ENCODE data around the gene DEFB129. TPM values are rescaled to one million over a fixed set of nuclear protein-coding genes. Genes with fewer than 3 reads are reported as not detected.
A peak's percentile ranks its signal among the peaks of the same experiment; 100 is the strongest.
"Not testable (repeated sequence)": the region's sequence is repeated elsewhere in the genome, so short reads cannot be mapped to it uniquely, and the experiment has no call there.

The DEFB129 gene
- total RNA-seq, 8 experiments from 2014 or later, result not detected

DNA sequence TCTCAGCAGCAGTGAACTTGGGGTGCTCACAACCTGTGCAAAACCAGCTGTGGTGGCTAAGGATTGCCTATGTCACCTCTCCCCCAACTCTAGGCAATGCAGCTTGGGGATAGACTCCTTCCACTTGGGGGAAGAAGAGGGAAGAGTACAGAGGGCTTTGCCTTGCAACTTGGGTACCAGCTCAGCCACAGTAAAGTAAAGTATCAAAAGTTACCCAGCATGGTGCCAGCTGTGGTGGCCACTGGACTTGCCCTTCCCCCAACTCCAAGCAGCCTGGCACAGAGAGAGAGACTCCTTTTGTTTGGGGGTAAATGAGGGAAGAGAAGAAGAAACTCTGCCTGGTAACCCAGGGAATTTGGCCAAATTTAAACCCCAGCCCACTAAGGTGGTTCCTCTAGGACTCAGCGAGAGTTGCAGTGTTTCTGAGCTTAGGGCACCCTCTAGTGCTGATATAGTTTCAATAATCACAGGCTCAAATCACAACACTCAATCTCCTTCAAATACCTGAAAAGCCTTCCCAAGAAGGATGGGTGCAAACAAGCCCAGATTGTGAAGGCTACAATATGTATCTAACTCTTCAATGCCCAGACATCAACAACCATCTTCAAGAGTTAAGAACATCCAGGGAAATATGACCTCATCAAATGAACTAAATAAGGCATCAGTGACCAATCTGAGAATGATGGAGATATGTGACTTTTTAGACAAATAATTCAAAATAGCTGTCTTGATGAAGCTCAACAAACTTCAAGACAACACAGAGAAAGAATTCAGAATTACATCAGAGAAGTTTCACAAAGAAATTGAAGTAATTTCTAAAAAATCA lies 7.6 kb upstream of the DEFB129 start:
- ATAC-seq (replicated peaks in 6 of 8), result peak in 3 of 8 experiments; percentile 70 to 79 (median 71)
- no peaks in the 10 kb centered on the region for H3K4me1 ChIP-seq (replicated peaks in 1 of 2)
- H3K4me3 ChIP-seq, result no peak overlapping the region
- 0 to 20% (median 0%) methylated on average over 1 of the region's 1 CpG; no CpG with 5 or more reads in 2 of the 10 experiments for WGBS, 10 experiments
- in situ Hi-C loops (cut with MboI; ENCODE audit: low pct_unique_long_range_greater_than_20kb in 2 of 9, low sequenced_read_pairs in 9 of 9, unreplicated experiment in 9 of 9), result no loop called here
- H3K27ac ChIP-seq, result no peak overlapping the region

DNA sequence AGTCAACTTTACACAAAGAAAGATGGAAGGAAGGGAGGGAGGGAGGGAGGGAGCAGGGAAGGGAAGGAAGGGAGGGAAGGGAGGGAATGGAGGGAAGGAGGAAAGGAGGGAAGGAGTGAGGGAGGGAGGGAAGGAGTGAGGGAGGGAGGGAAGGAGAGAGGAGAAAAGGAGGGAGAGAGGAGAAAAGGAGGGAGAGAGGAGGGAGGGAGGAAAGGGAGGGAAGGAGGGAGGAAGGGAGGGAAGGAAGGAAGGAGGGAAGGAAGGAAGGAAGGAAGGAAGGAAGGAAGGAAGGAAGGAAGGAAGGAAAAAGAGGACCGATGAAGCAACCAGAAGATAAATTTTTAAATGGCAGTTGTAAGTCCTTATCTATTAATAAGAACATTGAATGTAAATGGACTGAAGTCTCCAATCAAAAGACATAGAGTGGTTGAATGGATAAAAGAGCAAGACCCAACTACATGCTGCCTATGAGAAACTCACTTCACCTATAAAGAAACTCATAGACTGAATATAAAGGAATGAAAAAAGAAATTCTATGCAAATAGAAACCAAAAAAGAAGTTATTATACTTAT lies 5.7 kb upstream of the DEFB129 start:
- no peak overlapping the region for H3K4me3 ChIP-seq
- in situ Hi-C loops (cut with MboI; ENCODE audit: low pct_unique_long_range_greater_than_20kb in 2 of 9, low sequenced_read_pairs in 9 of 9, unreplicated experiment in 9 of 9), result no loop called here
- WGBS, 10 experiments, result 0 to 67% (median 27%) methylated on average over 1 of the region's 1 CpG; no CpG with 5 or more reads in 6 of the 10 experiments
- ATAC-seq (replicated peaks in 6 of 8), result no peak
- no peaks in the 10 kb centered on the region for H3K4me1 ChIP-seq (replicated peaks in 1 of 2)
- H3K27ac ChIP-seq, result no peak overlapping the region

DNA sequence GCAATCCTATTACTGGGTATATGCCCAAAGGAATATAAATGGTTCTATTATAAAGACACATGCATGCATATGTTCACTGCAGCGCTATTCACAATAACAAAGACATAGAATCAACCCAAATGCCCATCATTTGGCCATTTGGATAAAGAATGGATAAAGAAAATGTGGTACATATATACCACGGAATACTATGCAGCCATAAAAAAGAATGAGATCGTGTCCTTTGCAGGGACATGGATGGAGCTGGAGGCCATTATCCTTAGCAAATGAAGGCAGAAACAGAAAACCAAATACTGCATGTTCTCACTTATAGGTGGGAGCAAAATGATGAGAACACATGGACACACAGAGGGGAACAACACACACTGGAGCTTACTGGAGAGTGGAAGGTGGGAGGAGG lies 1.2 kb upstream of the DEFB129 start:
- ATAC-seq (replicated peaks in 6 of 8); H3K27ac ChIP-seq; in situ Hi-C loops (cut with MboI; ENCODE audit: low pct_unique_long_range_greater_than_20kb in 2 of 9, low sequenced_read_pairs in 9 of 9, unreplicated experiment in 9 of 9); H3K4me1 ChIP-seq (replicated peaks in 1 of 2); H3K4me3 ChIP-seq: not testable (repeated sequence)
- WGBS, 10 experiments, result 25 to 78% (median 55%) methylated on average over 2 to 3 of the region's 3 CpGs; no CpG with 5 or more reads in 1 of the 10 experiments

DNA sequence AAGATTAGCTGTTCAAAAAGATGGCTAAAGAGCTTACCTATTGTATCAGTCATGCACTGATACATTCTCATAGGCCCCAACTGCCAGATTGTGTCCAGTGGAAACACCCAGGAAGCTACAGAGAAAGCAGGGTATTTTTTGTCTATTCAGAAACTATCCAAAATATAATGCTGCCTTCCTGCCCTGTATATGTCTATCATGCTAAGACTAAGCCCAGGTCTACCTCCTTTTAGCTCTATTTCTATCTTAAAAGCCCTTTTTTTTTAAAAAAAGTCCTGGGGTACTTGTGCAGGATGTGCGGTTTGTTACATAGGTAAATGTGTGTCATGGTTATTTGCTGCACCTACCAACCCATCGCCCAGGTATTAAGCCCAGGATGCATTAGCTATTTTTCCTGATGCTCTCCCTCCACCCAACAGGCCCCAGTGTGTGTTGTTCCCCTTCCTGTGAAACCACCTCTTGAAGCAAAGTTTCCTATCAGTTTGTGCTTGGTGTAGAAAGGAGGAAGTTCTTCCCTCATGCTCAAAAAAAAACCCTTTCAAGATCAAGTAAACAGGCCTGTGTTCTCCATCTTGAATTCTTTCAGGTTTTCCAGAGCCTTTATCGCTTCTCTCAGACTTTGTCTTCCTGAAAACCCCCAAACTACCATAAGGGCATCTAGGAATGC lies 514 bp downstream of the DEFB129 start:
- Histone ChIP-seq H3K4me3 (no peak overlapping the region), H3K27ac (no peak overlapping the region), H3K4me1 (replicated peaks in 1 of 2) (no peaks in the 10 kb centered on the region)
- ATAC-seq (replicated peaks in 6 of 8), result no peak
- in situ Hi-C loops (cut with MboI; ENCODE audit: low pct_unique_long_range_greater_than_20kb in 2 of 9, low sequenced_read_pairs in 9 of 9, unreplicated experiment in 9 of 9), result no loop called here
- WGBS, 10 experiments, result 0 to 70% (median 30%) methylated on average over 1 to 3 of the region's 3 CpGs; no CpG with 5 or more reads in 2 of the 10 experiments

DNA sequence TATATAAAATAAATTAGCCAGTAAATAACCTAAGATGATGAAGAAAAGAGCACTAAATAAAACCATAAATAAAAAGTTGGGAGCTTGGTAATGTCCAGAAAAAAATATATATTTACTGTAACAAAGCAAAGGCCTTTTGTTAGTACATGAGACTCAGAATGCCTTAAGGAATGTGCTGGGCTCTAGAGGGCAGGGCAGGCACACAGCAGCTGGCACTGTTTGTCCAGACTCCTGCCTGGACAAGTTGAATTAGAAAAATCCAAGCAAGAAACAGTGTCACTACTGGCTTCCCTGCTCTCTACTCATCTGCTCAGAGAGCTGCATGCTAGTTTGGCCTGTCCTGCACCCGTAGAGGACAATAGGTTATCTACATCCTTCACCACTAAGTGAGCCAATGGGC lies 8.8 kb downstream of the DEFB129 start:
- ATAC-seq (replicated peaks in 6 of 8), result peak in 7 of 8 experiments; percentile 35 to 93 (median 60)

DNA sequence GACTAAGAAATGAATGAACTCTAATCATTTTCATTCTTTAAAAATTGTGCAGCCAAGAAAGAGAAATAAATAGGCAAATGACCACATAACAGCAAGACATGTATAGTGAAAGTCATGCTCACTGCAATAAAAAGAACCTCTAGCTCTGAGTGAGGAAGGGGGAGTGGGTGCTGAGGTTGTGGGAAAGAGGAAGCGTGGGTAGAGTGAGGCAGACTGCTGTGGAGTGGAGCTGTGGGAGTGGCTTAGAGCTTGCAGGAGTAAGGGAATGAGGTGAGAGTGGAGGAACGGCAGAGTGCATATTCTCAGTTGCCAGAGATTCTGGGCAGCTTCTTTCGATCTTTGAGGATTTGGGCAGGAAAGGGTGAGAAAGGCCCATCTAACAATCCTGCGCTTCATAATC lies 10.4 kb downstream of the DEFB129 start:
- in situ Hi-C loops (cut with MboI; ENCODE audit: low pct_unique_long_range_greater_than_20kb in 2 of 9, low sequenced_read_pairs in 9 of 9, unreplicated experiment in 9 of 9), result no loop called here
- ATAC-seq (replicated peaks in 6 of 8), result no peak
- H3K4me3 ChIP-seq, result no peak overlapping the region
- H3K27ac ChIP-seq, result no peak overlapping the region
- 28 to 100% (median 53%) methylated on average over 1 to 4 of the region's 4 CpGs; no CpG with 5 or more reads in 2 of the 10 experiments for WGBS, 10 experiments
- H3K4me1 ChIP-seq (replicated peaks in 1 of 2), result no peaks in the 10 kb centered on the region

More for the DNA sequence above, 8.8 kb downstream of the DEFB129 start:
- Histone ChIP-seq H3K4me3 (no peak overlapping the region), H3K4me1 (replicated peaks in 1 of 2) (no peaks in the 10 kb centered on the region), H3K27ac (no peak overlapping the region)
- WGBS, 10 experiments, result 0 to 33% (median 20%) methylated on average over 1 of the region's 1 CpG; no CpG with 5 or more reads in 7 of the 10 experiments
- in situ Hi-C loops (cut with MboI; ENCODE audit: low pct_unique_long_range_greater_than_20kb in 2 of 9, low sequenced_read_pairs in 9 of 9, unreplicated experiment in 9 of 9), result no loop called here

DNA sequence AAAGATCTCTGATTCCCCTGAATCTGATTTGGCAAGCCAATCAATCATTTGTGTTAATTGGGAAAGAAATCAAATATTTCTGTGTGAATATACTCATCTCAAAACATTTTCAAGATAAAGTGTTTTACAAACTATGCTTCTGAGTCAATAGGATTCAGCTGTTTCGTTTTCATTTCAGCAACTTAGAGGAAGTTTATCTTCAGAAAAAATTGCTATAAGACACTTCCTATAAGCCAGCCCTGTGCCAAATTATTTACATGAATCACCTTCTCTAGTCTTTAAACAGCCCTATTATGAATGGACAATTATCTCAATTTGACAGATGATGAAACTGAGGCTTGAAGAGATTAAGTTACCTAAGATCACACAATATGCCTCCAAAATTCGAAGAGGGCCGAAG lies 10.9 kb downstream of the DEFB129 start:
- ATAC-seq (replicated peaks in 6 of 8), result no peak
- H3K4me1 ChIP-seq (replicated peaks in 1 of 2), result no peaks in the 10 kb centered on the region
- H3K4me3 ChIP-seq, result no peak overlapping the region
- no peak overlapping the region for H3K27ac ChIP-seq
- WGBS, 10 experiments, result 0 to 74% (median 49%) methylated on average over 1 to 3 of the region's 3 CpGs; no CpG with 5 or more reads in 3 of the 10 experiments
- in situ Hi-C loops (cut with MboI; ENCODE audit: low pct_unique_long_range_greater_than_20kb in 2 of 9, low sequenced_read_pairs in 9 of 9, unreplicated experiment in 9 of 9), result no loop called here

DNA sequence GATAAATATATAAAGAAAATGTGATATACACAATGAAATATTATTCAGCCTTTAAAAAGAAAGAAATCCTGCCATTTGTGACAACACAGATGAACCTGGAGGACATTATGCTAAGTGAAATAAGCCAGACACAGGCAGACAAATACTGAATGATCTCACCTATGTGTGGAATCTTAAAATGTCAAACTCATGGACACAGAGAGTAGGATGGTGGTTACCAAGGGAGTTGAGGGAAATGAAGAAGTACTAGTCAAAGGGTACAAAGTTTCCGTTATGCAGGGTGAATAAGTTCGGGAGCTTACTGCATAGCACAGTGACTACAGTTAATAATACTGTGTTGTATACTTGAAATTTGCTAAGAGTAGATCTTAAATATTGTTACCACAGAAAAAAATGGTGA lies 15.8 kb downstream of the DEFB129 start:
- Histone ChIP-seq H3K4me1 (replicated peaks in 1 of 2) (no peaks in the 10 kb centered on the region), H3K27ac (no peak overlapping the region), H3K4me3 (no peak overlapping the region)
- WGBS, 10 experiments, result 22 to 83% (median 70%) methylated on average over 1 to 2 of the region's 2 CpGs; no CpG with 5 or more reads in 1 of the 10 experiments
- in situ Hi-C loops (cut with MboI; ENCODE audit: low pct_unique_long_range_greater_than_20kb in 2 of 9, low sequenced_read_pairs in 9 of 9, unreplicated experiment in 9 of 9), result no loop called here
- no peak for ATAC-seq (replicated peaks in 6 of 8)

DNA sequence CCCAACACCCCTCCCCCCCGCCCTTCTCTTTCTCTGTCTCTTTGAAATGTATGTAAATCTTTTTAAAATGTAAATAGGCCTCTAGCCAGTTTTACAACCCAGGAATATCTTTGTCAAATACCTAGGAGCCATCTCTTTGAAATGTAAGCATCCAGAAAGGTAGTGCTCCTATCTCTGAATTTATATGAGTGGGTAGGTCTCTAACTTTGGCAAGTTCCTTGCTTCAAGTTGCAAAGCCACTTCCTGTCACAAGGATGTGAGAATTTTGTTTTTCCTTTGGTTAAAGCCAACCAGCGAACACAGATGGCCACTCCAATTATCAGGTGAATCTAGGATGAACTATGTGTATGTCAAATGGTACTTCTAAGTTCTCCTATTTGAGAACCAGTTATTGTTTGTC lies 24.3 kb downstream of the DEFB129 start:
- ATAC-seq (replicated peaks in 6 of 8), result no peak
- in situ Hi-C loops (cut with MboI; ENCODE audit: low pct_unique_long_range_greater_than_20kb in 2 of 9, low sequenced_read_pairs in 9 of 9, unreplicated experiment in 9 of 9), result no loop called here

DNA sequence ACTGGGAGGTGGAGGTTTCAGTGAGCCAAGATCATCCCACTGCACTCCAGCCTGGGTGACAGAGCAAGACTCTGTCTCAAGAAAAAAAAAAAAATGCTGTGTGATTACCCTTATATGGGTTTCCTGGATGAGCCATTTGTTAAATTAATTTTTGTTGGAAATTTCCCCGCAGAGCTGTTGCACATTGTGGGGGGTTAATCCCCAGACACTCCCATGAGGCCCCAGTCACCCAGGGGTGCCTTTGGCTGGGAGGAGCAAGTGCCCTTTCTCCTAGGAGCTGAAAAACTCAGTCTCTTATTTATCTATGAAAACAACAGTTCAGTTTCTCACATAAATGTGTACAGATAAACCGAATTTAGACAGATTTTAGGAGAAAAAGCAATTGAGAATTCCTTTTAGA lies 25.7 kb downstream of the DEFB129 start:
- ATAC-seq (replicated peaks in 6 of 8), result no peak
- Histone ChIP-seq H3K4me1 (replicated peaks in 1 of 2) (no peaks in the 10 kb centered on the region), H3K4me3 (no peak overlapping the region), H3K27ac (no peak overlapping the region)
- in situ Hi-C loops (cut with MboI; ENCODE audit: low pct_unique_long_range_greater_than_20kb in 2 of 9, low sequenced_read_pairs in 9 of 9, unreplicated experiment in 9 of 9), result no loop called here
- WGBS, 10 experiments, result 24 to 86% (median 63%) methylated on average over 1 to 2 of the region's 2 CpGs; no CpG with 5 or more reads in 3 of the 10 experiments

More for the DNA sequence above, 24.3 kb downstream of the DEFB129 start:
- H3K4me1 ChIP-seq (replicated peaks in 1 of 2), result no peaks in the 10 kb centered on the region
- WGBS, 10 experiments, result 0 to 40% (median 14%) methylated on average over 1 to 2 of the region's 2 CpGs; no CpG with 5 or more reads in 1 of the 10 experiments
- no peak overlapping the region for H3K27ac ChIP-seq
- H3K4me3 ChIP-seq, result no peak overlapping the region

DNA sequence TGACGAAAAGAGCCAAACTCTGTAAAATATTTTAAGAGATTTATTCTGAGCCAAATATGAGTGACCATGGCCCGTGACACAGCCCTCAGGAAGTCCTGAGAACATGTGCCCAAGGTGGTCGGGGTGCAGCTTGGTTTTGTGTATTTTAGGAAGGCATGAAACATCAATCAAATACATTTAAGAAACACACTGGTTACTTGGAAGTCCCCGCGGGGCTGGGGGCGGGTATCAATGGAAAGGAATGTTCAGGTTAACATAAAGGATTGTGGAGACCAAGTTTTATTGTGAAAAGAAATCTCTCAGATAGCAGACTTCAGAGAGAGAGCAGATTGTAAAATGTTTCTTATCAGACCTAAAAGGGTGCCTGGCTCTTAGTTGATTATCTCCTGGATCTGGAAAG lies 26.4 kb downstream of the DEFB129 start:
- in situ Hi-C loops (cut with MboI; ENCODE audit: low pct_unique_long_range_greater_than_20kb in 2 of 9, low sequenced_read_pairs in 9 of 9, unreplicated experiment in 9 of 9); ATAC-seq (replicated peaks in 6 of 8); H3K4me3 ChIP-seq; H3K4me1 ChIP-seq (replicated peaks in 1 of 2); H3K27ac ChIP-seq: not testable (repeated sequence)
- WGBS, 10 experiments, result 0 to 73% (median 63%) methylated on average over 1 to 4 of the region's 6 CpGs; no CpG with 5 or more reads in 5 of the 10 experiments

DNA sequence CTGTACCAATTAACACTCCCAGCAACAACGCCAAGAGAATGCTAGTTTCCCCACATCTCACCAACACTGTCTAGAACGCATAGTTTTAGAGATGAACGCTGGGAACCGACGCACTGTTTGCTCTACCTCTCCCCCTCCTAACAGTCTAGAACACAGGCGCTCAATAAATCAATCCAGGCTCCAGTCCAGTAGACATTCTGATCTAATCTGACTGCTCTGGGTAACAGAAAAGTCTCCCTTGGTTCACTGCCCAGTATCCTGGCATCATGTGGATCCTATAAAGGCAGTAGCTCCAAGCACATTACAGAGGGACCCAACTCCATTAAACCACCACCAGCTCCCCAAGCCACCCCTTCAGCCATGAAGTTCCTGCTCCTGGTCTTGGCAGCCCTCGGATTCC lies 30.4 kb downstream of the DEFB129 start, which contains the start of gene DEFB132:
TSS of gene DEFB132 (plus strand) at position 306 of the 400 bp plus-strand sequence. CDS start at position 361, 55 bp downstream.
- no peaks in the 10 kb centered on the region for H3K4me1 ChIP-seq (replicated peaks in 1 of 2)
- in situ Hi-C loops (cut with MboI; ENCODE audit: low pct_unique_long_range_greater_than_20kb in 2 of 9, low sequenced_read_pairs in 9 of 9, unreplicated experiment in 9 of 9), result no loop called here
- no peak within 1 kb of the TSS for H3K27ac ChIP-seq
- H3K4me3 ChIP-seq, result no peak within 1 kb of the TSS
- WGBS, 10 experiments, result 0 to 72% (median 58%) methylated on average over 1 to 5 of the region's 7 CpGs; no CpG with 5 or more reads in 2 of the 10 experiments
- ATAC-seq (replicated peaks in 6 of 8), result no peak

Data from motor neuron (in vitro differentiated cells).